ENCODE results near the gene NUMBL. TPM values are rescaled to one million over a fixed set of nuclear protein-coding genes. Genes with fewer than 3 reads are reported as not detected.

Gene NUMBL
- total and polyA plus RNA-seq, 2 of the 4 experiments (the other 2 are of a cell fraction) = 6.3 to 29.0 TPM

- no peak overlapping the region for H3K4me2 ChIP-seq (ENCODE audit: low read depth, low read length)
- intact Hi-C loops (cut with micrococcal nuclease) (no loop called here), dilution Hi-C loops (cut with HindIII; ENCODE audit: low sequenced_read_pairs, unreplicated experiment) (no loop called here), in situ Hi-C loops (cut with MboI; ENCODE audit: low sequenced_read_pairs) (no loop called here)
- H2AK5ac ChIP-seq (ENCODE audit: low read depth, low read length) = no peak overlapping the region
- H3K9me1 ChIP-seq (ENCODE audit: insufficient read depth, low read length) = no peaks in the 10 kb centered on the region
- no peaks in the 10 kb centered on the region; a peak in 1 of 4 replicates for H3K79me1 ChIP-seq (ENCODE audit: low read depth in 1 of 2, low read length in 2 of 2)
- peaks cover 53% of the 10 kb centered on the region for H3K36me3 ChIP-seq (ENCODE audit: control insufficient read depth, insufficient read depth, low read length)
- H4K5ac ChIP-seq (ENCODE audit: low read depth, low read length) = no peak overlapping the region
- no peak overlapping the region for H3K27ac ChIP-seq (ENCODE audit: insufficient read depth, low read length)
- H4K91ac ChIP-seq (ENCODE audit: insufficient read depth, low read depth, low read length) = no peak overlapping the region
- H3K4me3 ChIP-seq (ENCODE audit: insufficient read depth, low read depth, low read length) = no peak overlapping the region
- H3K4ac ChIP-seq (ENCODE audit: low read depth, low read length) = no peak overlapping the region
- no peak overlapping the region for H2BK15ac ChIP-seq (ENCODE audit: low read depth, low read length)
- H4K8ac ChIP-seq (ENCODE audit: low read depth in 2 of 2, low read length in 2 of 2) = no peak overlapping the region
- H3K9me3 ChIP-seq (ENCODE audit: control insufficient read depth, insufficient read depth, low read length) = no peaks in the 10 kb centered on the region
- no peak overlapping the region for H3K56ac ChIP-seq (ENCODE audit: extremely low read depth, insufficient read depth, low read length)
- no CpG with 5 or more reads among the region's 9 CpGs for WGBS, 2 experiments (ENCODE audit: extremely low coverage in 2 of 2, insufficient read length in 1 of 2)
- no peaks in the 10 kb centered on the region for H3K27me3 ChIP-seq (ENCODE audit: control insufficient read depth, insufficient read depth, low read length)
- no peak for ATAC-seq (ENCODE audit: low read depth)
- H4K20me1 ChIP-seq (ENCODE audit: insufficient read depth, low read length) = no peaks in the 10 kb centered on the region
- ChIA-PET CTCF (no interaction called here), POLR2A (ENCODE audit: unreplicated experiment) (no interaction called here)
- no peak overlapping the region for H3K23ac ChIP-seq (ENCODE audit: low read depth, low read length)
- BruUV-seq (replicated peaks) = no TSS peak
- TF ChIP-seq MAZ (IDR thresholded peaks at IDR 0.05; ENCODE audit: borderline replicate concordance, low read depth, low read length) (no peak), RFX5 (IDR thresholded peaks at IDR 0.05; ENCODE audit: low read depth, low read length) (no peak), CEBPB (IDR thresholded peaks at IDR 0.05; ENCODE audit: low read depth, low read length) (no peak), BHLHE40 (IDR thresholded peaks at IDR 0.05; ENCODE audit: low read depth, low read length) (no peak), RCOR1 (IDR thresholded peaks at IDR 0.05; ENCODE audit: insufficient replicate concordance, low read length) (no peak), USF2 (IDR thresholded peaks at IDR 0.05; ENCODE audit: low read depth, low read length) (no peak), CHD1 (IDR thresholded peaks at IDR 0.05; ENCODE audit: low read depth, low read length) (no peak), POLR2A (IDR thresholded peaks at IDR 0.05; ENCODE audit: low read depth, low read length) (no peak), SMC3 (IDR thresholded peaks at IDR 0.05; ENCODE audit: low read depth, low read length) (no peak), NFE2L2 (IDR thresholded peaks at IDR 0.05; ENCODE audit: low read depth, low read length) (no peak), MXI1 (IDR thresholded peaks at IDR 0.05; ENCODE audit: borderline replicate concordance, low read depth, low read length) (no peak), CTCF (conservative IDR thresholded peaks at IDR 0.05; ENCODE audit: low read depth, low read length) (no peak), RAD21 (IDR thresholded peaks at IDR 0.05; ENCODE audit: low read length) (no peak), MAFK (IDR thresholded peaks at IDR 0.05; ENCODE audit: low read depth, low read length) (no peak), FOS (IDR thresholded peaks at IDR 0.05; ENCODE audit: low read depth, low read length) (no peak)
- TF ChIP-seq, protein P1, sequence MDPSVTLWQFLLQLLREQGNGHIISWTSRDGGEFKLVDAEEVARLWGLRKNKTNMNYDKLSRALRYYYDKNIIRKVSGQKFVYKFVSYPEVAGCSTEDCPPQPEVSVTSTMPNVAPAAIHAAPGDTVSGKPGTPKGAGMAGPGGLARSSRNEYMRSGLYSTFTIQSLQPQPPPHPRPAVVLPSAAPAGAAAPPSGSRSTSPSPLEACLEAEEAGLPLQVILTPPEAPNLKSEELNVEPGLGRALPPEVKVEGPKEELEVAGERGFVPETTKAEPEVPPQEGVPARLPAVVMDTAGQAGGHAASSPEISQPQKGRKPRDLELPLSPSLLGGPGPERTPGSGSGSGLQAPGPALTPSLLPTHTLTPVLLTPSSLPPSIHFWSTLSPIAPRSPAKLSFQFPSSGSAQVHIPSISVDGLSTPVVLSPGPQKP (IDR thresholded peaks at IDR 0.05; ENCODE audit: borderline replicate concordance, low read depth, low read length) = no peak
- H2AK9ac ChIP-seq (replicated peaks; ENCODE audit: low read depth, low read length, poor library complexity) = no peak overlapping the region
- no peak overlapping the region for H2BK5ac ChIP-seq (ENCODE audit: low read depth, low read length, poor library complexity, severe bottlenecking)
- no peaks in the 10 kb centered on the region for H3K4me1 ChIP-seq (ENCODE audit: control insufficient read depth, insufficient read depth, low read length)
- no peak overlapping the region for H3K18ac ChIP-seq (ENCODE audit: low read depth, low read length)
- DNase-seq = no peak
- no peak overlapping the region for H2BK20ac ChIP-seq (ENCODE audit: low read depth, low read length)
- no peak overlapping the region for H2AFZ ChIP-seq (replicated peaks; ENCODE audit: low read length, poor library complexity)
- H2BK120ac ChIP-seq (ENCODE audit: low read depth, low read length) = no peak overlapping the region
- no peak overlapping the region for H3K9ac ChIP-seq (ENCODE audit: low read depth, low read length)
- H3K14ac ChIP-seq (replicated peaks; ENCODE audit: low read depth, low read length) = no peak overlapping the region
Observed at GRCh38 chr19:40736661-40737060, 46.2 kb upstream of the NUMBL start.
